Dermis microvascular lymphatic vessel endothelial cell (primary cell): ENCODE measurements around the gene FYN. TPM values are rescaled to one million over a fixed set of nuclear protein-coding genes. Genes with fewer than 3 reads are reported as not detected.

Experiments used
- DNase-seq, 2 donors: peaks; one replicate each; pipeline versions ENCODE4 v3.0.0 to v3.0.0-alpha.2; 2010; ENCODE audit warnings: low read depth in 2 of 2
- total RNA-seq: library from RNA; depleted of rRNA; stranded (reverse); fragments of >200 nt; gene quantifications from 2 replicates; pipeline ENCODE4 v1.2.1, GENCODE V29; 2014

FYN gene
- total RNA-seq, 1 donor from 2014 or later: 77.5 TPM

DNA sequence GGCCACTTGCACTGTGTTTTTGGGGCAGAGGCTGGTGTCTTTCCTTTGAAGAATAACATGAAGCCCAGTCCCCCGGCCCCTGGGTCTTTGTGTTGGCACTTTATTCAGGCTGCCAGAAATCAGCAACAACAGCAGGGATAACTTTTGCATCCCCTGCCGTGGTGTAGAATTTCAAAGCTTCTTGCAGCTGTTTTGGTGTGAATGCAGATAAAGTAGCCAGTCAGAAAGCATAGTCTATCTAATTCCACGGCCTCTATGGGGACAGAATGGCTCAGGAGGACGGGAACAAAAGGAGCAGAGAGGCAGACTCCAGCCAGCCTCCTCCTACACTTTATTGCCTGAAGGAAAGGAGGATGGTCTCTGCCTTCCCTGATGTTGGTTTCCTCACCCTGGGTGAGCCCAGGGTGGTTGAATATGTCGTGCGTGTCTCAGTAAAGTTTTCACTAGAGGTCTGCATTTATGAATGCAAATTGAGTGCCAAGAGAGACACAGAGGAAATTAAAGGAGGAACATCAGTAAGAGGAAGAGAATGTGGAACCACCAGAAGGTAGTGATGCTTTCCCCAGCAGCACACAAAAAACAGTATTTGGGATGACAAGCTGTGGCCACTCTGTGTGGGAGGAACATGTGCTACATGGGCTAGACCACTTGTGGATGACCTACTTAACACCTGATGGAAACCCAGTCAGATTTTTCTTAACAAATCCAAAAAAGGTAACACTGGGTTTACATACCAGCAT is 141.6 kb downstream of the FYN start:
- DNase-seq: peak in 1 of 2 donors; percentile 16

DNA sequence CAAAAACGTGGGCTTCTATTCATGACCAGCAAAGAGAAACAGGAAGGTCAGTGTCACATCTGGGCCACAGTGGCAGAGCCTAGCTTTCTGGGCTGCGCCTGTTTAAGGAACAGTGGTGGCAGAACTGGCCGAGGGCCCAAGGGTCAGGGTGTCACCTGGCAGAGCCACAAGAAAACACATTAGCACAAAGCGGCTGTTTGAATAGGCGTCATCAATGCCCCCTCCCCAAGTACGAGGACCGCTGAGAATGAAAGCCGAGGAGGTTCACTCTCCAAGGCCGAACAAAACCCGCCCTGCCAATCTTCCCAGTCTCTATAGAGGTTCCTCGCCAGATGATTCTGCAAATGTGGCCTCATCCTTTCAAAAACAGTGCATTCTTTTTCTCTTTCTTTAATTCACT is 142.4 kb downstream of the FYN start:
- DNase-seq: peak in 1 of 2 donors; percentile 81

DNA sequence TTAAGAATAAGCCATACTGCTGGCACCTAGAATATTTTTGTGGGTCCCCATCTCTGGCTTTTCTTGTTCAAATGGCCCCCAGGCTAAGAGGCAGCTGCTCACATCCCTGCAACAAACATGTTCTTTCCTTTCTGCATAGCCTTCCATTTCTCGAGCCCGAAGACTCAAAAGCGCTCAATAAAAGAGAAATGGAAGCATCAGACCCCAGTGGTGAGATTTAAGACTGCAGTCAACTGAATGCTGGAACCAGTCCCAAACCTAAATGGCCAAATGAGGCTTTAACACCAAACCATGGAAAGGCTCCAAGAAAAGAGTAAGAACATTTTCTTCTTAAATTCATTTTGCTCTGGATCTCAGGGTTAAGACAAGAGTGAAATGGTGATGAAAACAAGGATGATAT is 145.4 kb downstream of the FYN start:
- no peak for DNase-seq

DNA sequence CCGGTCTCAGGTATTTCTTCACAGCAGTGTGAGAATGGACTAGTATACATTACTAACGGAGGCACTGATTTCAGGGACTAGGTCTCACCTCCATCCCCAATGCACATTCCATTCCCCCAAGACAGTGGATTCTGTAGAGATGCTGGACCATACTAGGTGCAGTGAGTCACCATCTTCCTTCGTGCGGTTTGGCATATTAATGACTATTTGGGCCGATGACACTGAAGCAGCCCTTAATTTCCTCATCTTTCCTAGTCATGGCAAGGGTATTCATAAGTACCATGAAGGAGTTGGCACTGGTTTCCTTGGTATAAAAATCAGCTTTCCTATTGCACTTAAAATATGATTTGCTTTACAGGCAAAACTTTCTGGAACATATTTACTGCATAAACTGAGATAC is 146.2 kb downstream of the FYN start:
- no peak for DNase-seq

DNA sequence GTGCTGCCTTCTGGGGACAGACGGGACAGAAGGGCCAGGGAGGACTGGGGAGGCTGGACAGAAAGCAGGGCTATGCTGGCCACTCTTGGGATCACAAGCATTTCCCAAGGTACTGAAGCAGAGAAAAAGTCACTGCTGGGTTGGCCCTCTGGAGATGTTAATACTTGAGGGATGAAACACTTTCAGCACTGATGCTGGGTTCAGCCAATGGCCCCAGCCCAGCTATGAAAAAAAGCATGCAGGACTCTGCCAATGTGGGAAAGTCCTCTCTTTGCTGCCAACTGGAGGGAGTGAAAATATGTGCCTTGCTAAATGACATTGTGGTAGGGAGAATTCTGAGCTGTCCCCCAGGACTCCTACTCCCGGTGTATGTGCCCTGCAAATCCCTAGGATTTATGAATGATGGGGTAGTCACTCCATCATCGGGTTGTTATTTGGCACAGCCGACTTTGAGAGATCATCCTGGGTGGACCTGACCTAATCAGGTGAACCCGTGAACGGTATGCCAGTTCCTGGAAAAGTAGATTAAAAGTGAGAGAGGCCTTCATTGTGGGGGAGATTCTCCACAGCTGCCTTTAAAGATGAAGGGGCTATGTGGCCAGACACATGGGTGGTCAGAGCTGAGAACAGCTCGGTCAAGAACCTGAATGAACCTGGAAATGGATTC is 147.7 kb downstream of the FYN start:
- no peak for DNase-seq

DNA sequence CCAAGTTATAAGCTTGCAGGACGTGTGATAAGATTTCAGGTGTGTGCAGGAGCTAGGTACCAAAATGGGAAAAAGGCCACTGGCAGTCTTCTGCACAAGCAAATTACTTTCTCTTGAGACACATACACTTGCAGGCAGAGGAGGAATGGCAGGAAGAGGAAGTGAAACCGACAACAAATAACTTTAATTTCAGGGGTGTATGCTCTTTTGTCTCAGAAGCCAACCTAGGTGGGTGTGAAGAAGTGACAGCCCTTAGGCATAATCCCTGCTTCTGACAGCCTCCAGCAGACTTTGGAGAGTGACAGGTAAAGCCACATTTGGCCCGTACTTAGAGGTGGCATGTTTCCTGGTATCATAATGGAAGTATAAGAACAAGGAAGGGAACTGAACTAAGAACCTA is 148.7 kb downstream of the FYN start:
- no peak for DNase-seq

DNA sequence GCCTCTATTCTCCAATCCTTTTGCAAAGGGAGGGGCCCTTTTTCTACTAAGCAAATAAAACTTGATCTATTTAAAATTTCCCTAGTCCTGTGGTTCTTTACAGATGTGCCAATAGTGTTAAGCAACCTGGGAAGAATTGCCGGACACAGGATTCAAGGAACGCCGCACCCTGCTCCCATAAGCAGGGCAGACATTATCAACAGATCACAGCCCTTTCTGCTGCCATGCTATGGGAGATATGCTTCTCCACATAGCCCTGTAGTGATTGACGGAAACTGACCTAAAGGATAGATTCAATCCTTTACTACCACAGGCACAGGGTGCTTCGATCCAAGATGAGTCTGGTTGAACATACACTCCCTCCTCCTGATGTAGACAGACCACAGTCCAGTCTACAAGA is 149.2 kb downstream of the FYN start:
- no peak for DNase-seq

DNA sequence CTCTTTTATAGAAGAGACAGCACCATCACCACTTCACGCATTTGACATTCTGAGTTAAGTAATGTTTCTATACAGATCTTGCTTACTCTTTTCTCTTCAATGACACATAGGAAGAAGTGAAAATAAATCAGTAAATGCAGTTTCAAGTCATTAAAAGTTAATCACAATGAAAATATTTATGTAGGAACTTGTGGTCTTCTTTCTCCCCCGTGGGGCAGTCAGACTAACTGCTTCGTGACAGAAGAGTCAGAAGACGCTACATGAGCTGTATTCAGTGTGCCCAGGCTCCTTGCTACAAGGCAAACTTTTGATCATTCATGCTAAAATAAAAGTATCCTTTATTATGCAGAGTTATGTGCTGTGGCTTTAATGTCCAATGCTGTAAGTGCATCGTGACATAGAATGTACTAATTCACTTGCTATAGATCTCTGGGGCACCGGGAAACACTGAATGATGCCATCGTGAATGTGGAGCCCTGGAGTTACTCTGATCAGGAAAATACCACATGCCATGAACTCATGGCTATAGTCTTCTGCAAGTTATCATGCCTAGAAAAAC is 149.8 kb downstream of the FYN start:
- no peak for DNase-seq

DNA sequence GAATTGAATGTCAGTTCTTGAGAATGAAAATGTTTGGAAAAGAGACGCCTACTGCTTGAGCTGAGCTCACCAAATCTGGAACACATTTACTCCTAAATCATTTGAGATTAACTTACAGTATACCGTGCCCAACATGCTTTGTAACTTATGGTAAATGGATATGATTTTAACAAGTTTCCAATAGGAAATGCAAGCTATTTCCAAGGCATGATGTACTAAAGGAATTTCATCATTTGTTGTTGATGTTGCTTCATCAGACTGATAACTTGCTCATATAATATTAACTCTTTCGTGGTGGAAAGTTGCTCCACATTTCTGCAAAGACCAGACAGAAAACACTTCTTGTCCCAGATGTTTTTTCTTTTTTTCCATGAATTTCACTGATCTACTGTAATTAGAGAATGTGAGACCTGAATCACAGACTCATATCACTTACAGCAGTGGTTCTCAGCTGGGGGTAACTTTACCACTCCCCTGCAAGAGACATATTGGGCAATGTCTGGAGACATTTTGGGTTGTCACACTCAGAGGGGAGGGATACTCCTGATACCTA is 151.0 kb downstream of the FYN start:
- no peak for DNase-seq

DNA sequence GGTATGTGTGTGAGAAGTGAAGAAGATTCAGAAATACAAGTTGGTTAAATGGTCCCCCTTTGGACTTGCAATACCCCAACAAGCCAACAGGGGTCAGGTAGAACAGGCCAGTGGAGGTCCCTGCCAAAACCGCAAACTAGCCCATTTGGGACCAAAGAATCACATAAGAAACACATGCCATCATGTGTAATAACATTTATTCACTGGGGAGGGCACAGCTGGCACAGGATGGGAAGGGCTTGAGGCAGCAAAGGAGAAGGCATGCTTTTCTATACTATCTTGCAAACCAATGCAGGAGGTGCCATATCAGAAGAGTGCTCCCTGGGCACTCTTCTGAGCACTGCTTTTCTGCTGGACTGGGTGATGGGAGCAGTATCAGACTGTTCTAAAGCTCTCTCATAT is 151.5 kb downstream of the FYN start:
- peak; percentile 21 to 42 for DNase-seq

DNA sequence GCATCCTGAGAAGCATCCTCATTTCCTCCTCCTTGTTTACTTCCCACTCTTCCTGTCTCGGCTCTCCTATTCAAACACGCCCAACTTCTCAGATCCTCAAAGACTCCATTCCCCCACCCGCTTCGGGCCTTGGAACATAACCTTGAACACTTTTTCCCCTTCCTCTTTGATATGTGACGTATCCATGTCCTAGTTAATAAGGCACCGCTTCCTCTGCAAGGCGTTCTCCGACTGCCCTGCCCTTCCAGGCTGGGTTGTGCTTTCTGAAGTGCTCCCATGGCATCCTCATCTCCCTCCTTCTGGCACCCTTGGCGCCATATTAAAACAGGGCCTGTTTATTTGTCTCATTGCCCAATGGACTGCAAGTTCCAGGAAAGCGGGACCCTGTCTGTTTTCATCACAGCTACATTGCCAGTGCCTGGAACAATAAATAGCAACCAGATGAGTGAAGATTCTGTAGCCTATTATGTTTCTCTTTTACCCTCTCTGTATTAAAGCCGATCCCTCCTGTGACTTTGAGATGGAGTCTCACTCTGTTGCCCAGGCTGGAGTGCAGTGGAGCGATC is 152.2 kb downstream of the FYN start:
- no peak for DNase-seq

DNA sequence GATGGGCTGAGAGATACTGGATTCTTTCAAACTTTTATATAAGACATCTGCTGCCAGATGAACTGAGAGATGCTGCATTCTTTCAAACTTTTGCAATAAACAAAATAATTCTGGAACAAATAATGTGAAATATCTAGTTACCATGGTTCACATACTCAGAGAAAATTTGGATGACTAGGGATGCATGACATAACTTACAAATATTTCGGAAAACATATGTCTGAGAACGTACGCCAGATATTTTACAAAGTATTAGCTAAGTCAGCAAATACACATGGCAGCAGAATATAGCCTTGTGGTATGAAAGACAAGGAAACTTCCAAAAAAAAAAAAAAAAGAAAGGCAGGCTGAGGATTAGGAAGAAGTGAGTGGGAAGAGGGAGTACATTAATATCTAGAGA is 154.3 kb downstream of the FYN start:
- DNase-seq: no peak

DNA sequence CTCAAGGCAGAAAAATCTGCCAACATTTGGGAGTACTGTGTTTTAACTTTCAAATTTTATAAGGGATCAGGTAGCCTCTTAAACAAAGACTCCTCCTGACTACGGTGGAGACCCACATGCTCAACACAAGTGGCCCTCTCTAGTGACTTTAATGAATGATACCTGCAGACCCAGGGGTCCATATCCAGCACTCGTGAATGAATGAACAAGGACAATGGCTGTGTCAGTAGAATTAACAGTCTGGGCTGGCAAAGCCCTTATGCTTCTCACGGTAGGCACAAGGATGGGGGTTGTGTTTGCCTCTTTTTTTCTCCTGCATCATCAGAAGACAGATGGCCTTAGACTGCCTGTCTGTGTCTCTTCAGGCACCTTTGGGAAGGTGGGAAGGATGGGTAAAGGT is 154.9 kb downstream of the FYN start:
- no peak for DNase-seq

DNA sequence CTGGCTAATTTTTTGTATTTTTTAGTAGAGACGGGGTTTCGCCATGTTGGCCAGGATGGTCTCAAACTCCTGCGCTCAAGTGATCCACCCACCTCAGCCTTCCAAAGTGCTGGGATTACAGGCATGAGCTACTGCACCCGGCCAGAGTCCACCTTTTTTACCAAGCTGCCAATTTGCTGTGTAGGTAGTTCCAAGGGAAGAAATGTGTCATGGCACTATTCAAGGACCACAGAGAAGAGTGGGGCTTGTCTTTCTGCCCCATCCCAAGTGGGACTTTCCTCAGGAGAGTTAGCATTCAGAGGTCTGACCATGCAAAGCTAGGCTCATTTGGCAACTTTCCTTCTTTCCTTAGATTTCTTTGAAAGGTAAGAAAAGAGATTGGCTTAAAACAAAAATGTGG is 155.6 kb downstream of the FYN start:
- DNase-seq: no peak

DNA sequence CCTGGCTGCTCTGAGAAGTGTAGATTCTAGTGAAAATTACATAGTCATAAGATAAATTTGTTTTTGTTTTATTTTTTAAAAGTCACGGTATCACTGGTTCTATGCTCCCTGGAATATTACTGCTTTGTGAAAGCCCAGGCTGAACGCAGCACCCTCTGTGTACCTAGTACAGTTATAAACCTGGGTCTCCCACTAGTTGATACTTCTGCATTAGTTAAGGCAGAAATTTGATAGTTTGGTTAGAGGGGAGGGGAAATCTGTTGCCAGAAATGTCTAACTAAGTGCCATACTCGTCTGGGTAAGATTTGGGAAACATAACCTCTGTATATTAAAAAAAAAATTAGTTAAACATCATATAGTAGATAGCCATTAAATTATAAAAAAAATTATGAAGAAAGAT is 156.9 kb downstream of the FYN start:
- DNase-seq: no peak

DNA sequence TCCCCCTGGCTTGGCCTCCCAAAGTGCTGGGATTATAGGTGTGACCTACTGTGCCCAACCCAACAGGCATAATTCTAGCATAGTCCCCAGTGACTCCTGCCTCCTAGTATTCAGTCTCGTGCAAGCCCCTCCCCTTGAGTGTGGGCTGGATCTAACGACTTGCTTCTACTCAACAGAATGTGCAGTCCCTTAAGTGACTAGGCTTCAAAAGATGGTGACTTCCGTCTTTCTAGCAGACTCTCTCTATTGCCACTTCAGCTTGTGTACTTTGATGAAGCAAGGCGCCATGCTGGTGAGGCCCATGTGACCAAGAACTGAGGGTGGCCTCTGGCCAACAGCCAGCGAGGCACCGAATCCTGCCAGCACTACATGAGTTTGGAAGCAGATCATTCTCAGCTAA is 157.9 kb downstream of the FYN start:
- DNase-seq: no peak

DNA sequence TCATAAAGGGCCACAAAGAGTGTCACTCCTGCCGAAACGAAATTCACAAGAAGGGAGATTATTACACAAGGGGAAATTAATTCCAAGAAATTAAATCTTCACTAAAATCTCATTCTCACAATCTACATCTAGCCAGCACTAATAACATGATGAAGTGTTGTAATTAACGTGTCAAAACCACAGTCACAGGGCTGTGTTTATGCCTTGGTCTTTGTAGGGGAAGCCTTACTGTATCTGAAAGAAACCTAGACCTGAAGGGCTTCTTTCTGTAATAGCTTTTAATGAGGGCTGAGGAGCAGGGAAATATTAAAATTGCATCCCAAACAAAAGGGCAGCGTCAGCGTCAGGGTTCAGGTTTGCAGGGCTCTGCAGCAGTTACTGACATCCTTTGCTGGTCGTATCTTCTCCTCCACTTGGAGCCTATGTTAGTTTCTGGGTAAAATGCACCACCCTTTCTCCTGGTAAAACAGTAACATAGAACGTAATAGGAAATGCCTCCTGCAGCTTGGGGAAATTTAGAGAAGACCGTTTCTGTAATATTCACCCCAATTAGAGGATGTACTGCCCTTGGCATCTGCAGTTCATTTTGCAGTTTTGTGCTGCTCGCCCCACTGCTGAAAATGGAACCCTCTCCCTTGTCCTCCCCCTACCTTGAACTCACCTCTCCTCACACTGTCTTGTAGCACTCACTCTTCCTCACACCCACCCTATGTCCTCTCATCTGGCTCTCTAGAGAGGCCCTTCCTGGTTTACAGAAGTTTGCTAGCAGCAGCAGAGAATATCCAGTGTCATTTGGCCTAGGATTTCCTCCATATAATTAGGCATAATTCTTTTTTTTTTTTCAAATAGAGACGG is 158.6 kb downstream of the FYN start:
- DNase-seq: no peak

DNA sequence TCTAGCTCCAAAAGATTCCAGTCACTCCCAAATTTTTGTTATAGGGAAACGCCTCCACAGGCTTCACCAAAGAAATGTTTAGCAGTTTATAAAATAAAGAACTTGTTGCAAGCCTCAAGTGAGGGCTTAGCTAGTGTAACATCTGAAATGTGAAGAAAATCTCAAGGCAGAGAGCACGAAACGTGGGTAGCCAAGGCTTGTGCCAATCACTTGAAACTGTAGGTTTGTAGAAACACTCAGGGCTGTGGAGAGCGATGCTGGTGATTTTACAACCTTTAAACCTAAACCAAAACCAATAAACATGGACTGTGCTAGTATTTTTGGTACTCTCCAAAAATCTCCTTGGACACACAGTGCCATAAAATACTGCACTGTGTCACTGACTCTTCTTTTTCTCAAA is 159.4 kb downstream of the FYN start:
- DNase-seq: no peak

DNA sequence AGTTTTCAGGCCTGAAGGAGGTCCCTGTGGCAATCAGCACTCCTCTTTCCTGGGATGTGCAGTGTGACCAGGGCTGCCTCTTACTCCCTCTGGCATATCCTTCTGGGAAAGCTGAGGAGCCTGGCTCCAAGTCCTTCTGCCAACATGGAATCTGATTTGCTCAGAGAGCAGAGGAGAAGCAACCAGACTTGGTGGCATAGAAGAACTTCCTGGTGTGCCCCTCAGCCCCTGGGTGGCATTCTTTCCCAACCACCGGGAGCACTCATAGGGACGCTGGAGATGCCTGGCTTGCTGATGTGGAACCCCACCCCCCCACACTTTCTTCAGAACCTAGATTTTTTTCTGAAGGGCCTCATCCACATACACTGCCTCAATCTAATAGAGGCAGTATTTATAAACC is 160.0 kb downstream of the FYN start:
- no peak for DNase-seq

DNA sequence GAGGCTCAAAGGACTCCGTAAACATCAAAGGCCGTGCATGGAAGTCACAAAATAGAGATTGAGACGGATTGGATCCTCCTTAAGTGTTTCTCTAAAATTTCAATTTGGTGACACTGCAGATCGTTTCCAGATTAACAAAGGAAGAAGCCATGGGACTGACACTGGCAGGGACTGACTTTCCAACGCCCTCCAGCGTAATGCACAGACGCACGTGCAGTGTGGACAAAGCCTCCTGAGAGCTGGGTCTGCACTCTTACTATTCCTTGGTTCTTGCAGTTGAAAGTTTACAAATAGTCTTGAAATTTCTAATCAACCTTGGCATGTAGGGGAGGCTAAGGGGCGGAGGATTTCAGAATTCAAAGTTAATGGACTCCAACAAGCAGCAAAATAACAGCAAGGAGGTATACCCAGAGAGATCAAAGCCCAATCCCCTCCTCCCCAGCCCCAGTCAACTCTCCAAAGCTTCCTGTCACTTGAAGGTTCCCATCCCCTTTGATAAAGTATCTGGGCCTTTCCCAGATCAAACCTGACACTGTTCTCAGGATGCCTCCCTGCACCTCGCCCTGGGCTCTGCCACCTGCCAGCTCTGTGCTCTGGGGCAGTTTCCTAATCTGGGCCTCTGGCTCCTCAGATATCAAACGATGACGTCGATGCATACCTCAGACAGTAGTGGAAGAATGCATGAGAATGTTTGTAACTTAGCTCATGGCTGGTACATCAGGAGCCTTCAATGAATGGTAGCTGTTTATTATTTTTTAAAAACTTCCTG is 161.1 kb downstream of the FYN start:
- no peak for DNase-seq

DNA sequence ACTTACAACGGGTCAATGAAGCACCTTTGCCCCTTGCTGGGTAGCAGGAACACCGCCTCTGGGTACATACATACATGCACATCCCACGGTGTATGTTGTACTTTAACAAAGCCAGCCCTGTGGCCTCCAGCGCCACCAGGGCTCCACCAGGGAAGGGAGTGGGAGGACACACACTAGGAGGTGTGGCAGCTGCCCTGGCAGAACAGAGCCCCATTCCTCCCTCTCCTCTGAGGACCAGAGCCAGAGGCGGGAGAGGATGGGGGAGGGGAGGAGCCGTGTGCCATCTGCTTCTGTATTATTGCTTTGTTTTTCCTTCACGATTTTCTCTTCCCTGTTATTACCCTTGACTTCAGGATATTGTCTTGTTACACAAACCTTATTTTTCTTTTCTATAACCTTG is 161.8 kb downstream of the FYN start:
- DNase-seq: peak in 1 of 2 donors; percentile 19
